Measurements from ENCODE around the gene ETDC. TPM values are rescaled to one million over a fixed set of nuclear protein-coding genes. Genes with fewer than 3 reads are reported as not detected.
A peak's percentile ranks its signal among the peaks of the same experiment; 100 is the strongest.
"Not testable (repeated sequence)": the region's sequence is repeated elsewhere in the genome, so short reads cannot be mapped to it uniquely, and the experiment has no call there.

The ETDC gene
- polyA plus RNA-seq = not detected

DNA sequence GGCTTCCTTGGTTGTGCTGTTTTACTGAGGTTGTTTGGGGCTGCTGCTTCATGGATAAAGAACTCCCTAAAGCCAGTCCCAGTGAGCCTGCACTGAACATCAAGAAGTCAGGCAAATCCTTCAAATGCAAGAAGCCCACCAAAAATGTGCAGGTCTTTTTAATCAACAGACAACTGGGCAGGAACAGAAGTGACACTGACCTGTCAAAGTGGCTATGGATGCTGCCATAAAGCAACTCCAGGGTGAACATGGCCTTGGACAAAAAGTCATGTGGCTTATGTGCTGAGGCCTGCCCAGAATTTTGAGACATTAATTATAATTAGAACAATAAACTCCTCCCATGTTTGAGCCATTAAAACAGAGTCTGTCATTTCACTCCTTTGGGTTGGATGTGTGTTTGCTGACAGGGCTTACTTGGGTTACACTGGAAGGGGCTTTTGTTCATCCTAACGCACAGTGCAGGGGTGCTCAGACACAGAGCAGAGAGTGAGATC is at the start of gene ETDC:
TSS of gene ETDC (plus strand) at position 51 of the 494 bp plus-strand sequence. CDS start at position 51, 0 bp downstream.
- no peak within 1 kb of the TSS for H3K27ac Mint-ChIP-seq

DNA sequence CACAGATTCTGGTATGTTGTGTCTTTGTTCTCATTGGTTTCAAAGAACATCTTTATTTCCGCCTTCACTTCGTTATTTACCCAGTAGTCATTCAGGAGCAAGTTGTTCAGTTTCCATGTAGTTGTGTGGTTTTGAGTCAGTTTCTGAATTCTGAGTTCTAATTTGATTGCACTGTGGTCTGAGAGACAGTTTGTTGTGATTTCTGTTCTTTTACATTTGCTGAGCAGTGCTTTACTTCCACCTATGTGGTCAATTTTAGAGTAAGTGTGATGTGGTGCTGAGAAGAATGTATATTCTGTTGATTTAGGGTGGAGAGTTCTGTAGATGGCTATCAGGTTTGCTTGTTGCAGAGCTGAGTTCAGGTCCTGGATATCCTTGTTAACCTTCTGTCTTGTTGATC is 48.3 kb upstream of the ETDC start:
- Mint-ChIP-seq H3K27me3 (ENCODE audit: low read depth in 3 of 3) (peaks cover 4 to 17% (median 4%) of the 10 kb centered on the region in 3 donors), H3K9me3 (peaks cover 0 to 18% (median 1%) of the 10 kb centered on the region in 6 donors)
- not testable (repeated sequence) for H3K36me3 Mint-ChIP-seq, H3K4me3 Mint-ChIP-seq, H3K4me1 Mint-ChIP-seq, H3K27ac Mint-ChIP-seq, DNase-seq

More for the DNA sequence above, at the start of gene ETDC:
- Mint-ChIP-seq H3K4me1 (peaks cover 0 to 12% of the 10 kb centered on the region in 2 donors), H3K4me3 (no peak within 1 kb of the TSS), H3K27me3 (ENCODE audit: low read depth in 3 of 3) (no peaks in the 10 kb centered on the region), H3K36me3 (no peaks in the 10 kb centered on the region), H3K9me3 (no peaks in the 10 kb centered on the region)
- DNase-seq = no peak

DNA sequence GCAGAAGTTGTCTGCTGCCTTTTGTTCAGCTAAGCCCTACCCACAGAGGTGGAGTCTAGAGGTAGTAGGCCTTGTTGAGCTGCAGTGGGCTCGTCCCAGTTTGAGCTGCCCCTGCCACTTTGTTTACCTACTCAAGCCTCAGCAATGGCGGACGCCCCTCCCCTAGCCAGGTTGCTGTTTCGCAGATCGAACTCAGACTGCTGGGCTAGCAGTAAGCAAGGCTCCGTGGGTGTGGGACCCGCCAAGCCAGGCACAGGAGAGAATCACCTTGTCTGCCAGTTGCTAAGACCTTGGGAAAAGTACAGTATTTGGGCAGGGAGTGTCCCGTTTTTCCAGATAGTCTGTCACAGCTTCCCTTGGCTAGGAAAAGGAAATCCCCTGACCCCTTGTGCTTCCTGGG is 45.9 kb upstream of the ETDC start:
- Mint-ChIP-seq H3K27me3 (ENCODE audit: low read depth in 3 of 3) (peaks cover 3 to 20% (median 4%) of the 10 kb centered on the region in 3 donors), H3K9me3 (peaks cover 0 to 27% (median 4%) of the 10 kb centered on the region in 6 donors)
- H3K4me3 Mint-ChIP-seq, DNase-seq, H3K36me3 Mint-ChIP-seq, H3K4me1 Mint-ChIP-seq, H3K27ac Mint-ChIP-seq: not testable (repeated sequence)

DNA sequence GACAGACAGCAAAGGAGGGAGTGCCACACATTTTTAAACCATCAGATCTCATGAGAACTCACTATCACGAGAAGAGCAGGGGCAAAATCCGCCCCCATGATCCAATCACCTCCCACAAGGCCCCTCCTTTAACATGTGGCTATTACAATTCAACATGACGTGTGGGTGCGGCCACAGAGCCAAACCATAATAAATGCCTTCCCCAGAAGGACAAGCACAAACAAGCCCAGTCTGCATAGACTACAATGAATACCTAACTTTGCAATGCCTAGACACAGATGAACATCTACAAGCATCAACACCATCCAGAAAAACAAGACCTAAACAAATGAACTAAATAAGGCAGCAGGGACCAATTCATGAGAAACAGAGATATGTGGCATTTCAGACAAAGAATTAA is 45.1 kb upstream of the ETDC start:
- peaks cover 0 to 4% (median 0%) of the 10 kb centered on the region in 3 donors for H3K36me3 Mint-ChIP-seq
- DNase-seq = no peak
- peaks cover 4 to 20% (median 8%) of the 10 kb centered on the region in 3 donors for H3K27me3 Mint-ChIP-seq (ENCODE audit: low read depth in 3 of 3)
- peaks cover 0 to 27% (median 5%) of the 10 kb centered on the region in 6 donors for H3K9me3 Mint-ChIP-seq
- H3K27ac Mint-ChIP-seq = no peak overlapping the region
- H3K4me1 Mint-ChIP-seq = no peaks in the 10 kb centered on the region
- no peak overlapping the region for H3K4me3 Mint-ChIP-seq

DNA sequence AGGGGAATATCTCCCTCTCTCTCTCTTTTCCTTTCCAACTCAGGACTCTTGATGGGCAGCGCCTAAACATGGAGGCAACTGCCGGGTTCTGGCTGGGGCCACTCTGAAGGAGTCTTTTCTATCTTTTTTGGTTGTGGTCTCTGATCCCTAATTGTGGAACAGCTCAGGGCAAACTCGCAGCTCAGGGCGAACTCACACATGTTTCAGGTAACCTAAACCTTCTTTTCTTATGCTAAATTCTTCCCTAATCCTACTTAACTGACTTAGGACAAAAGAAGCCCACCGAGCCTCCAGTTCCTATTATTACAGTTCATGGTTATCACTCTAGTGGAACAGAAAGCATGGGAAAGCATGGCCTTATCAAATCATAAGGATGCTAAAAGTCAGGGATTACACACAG is 36.1 kb upstream of the ETDC start:
- H3K4me1 Mint-ChIP-seq = no peaks in the 10 kb centered on the region
- H3K27me3 Mint-ChIP-seq (ENCODE audit: low read depth in 3 of 3) = peaks cover 2 to 8% (median 4%) of the 10 kb centered on the region in 3 donors
- no peak overlapping the region for H3K27ac Mint-ChIP-seq
- H3K9me3 Mint-ChIP-seq = peaks cover 4 to 18% (median 12%) of the 10 kb centered on the region in 6 donors
- no peak for DNase-seq
- no peaks in the 10 kb centered on the region for H3K36me3 Mint-ChIP-seq
- H3K4me3 Mint-ChIP-seq = no peak overlapping the region

DNA sequence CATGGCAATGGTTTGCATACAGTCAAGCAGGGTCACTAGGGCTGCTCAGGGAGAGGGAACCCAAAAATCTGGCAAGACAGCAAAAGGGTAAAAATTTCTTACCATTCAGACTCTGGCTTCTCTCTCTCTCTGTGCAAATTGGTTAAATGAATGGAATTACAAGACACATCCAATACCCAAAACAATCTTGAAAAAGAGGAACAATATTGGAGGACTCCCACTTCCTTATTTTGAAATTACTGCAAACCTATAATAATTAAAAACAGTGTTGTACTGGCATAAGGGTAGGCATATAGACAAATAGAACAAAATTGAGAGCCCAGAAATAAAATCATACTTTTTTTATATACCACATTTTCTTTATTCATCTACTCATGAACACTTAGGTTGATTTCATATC is 33.3 kb upstream of the ETDC start:
- Mint-ChIP-seq H3K27ac (no peak overlapping the region), H3K27me3 (ENCODE audit: low read depth in 3 of 3) (peaks cover 0 to 8% (median 8%) of the 10 kb centered on the region in 3 donors), H3K4me1 (no peaks in the 10 kb centered on the region), H3K9me3 (peaks cover 6 to 39% (median 38%) of the 10 kb centered on the region in 6 donors), H3K4me3 (no peak overlapping the region), H3K36me3 (no peaks in the 10 kb centered on the region)
- DNase-seq = no peak

DNA sequence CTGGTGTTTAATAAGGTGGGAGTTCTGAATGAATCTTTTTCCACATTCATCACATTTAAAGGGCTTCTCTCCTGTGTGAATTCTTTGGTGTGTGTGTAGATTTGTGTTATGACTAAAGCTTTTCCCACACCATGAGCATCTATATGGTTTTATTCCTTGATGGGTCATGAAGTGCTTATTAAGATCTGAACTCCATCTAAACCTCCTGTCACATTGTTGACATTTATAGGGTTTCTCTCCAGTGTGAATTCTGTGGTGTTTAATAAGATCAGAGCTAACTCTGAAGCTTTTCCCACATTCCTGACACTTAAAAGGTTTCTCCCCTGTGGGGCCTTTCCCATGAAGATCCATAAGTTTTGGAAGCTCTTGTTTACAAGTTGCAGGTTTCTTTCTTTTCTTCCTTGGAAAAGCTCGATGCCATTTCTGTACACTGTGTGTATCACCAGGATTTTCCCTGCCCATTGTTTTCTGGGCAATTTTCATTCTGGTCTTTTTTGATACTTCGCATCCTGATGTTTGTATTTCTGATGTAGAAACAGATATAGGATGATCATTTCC is 21.9 kb upstream of the ETDC start:
- Mint-ChIP-seq H3K36me3 (peaks cover 34 to 44% (median 41%) of the 10 kb centered on the region in 3 donors), H3K27ac (no peak overlapping the region), H3K9me3 (peaks cover 33 to 70% (median 46%) of the 10 kb centered on the region in 6 donors), H3K4me1 (no peaks in the 10 kb centered on the region), H3K27me3 (ENCODE audit: low read depth in 3 of 3) (peaks cover 0 to 7% (median 4%) of the 10 kb centered on the region in 3 donors), H3K4me3 (no peak overlapping the region)
- no peak for DNase-seq

DNA sequence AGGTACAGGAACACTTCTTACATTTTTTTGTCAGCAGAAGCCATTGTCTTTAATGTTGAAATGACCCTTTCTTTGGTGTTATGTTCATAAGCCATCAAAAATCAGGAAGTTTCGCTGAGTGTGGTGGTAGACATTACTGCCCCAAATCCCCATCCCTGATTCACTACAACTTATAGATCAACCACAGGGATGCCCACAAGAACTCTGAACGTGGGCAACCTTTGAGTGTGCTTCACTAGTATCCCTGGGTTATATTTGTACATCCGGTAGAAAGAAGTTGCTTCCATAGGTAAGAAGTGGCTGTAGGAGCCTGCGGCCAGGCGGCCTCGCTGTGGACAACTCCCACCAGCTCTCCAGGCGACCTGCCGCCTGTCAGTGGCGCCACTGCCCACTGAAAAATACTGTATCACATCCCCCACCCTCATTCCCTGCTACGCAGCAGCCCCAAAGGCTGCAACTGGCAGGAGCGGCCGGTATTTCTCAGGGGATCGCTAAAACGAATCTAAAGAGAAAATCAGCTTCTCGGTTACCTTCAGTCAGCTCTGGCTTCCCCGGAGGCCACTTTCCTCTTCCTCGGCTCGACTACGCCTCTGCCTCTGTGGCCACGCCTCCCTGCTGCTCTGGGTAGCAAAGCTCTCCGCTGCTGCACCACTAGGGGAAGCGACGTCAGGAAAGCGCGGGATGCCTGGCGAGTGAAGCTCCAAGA is 13.9 kb upstream of the ETDC start:
- H3K27me3 Mint-ChIP-seq (ENCODE audit: low read depth in 3 of 3) = peaks cover 0 to 6% (median 0%) of the 10 kb centered on the region in 3 donors
- peak overlapping the region; percentile 77 to 85 (median 84) for H3K27ac Mint-ChIP-seq
- H3K4me3 Mint-ChIP-seq = peak overlapping the region; percentile 86 to 95 (median 93)
- peak; percentile 34 to 46 (median 40) for DNase-seq
- H3K4me1 Mint-ChIP-seq = peaks cover 13 to 24% of the 10 kb centered on the region in 2 donors
- H3K9me3 Mint-ChIP-seq = peaks cover 0 to 3% (median 0%) of the 10 kb centered on the region in 6 donors
- peaks cover 8 to 15% (median 8%) of the 10 kb centered on the region in 3 donors for H3K36me3 Mint-ChIP-seq

DNA sequence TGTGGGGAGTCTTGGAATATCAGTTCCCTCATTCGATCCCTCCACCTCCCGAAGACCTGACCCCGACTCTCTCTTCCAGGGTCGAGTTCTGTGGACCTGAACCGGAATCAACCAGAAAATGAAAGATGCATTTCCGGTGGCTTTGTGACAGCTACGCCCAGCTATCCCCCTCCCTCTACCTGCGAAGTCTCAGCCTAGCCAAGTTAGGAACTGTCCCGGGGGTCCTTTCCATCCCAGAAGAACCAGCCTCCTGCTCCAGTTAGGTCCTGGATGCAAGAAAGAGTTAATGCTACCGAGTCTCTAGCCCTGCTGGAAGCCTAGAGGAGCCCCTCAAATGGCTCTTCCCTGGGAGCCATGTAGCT is 13.4 kb upstream of the ETDC start:
- Mint-ChIP-seq H3K9me3 (peaks cover 0 to 3% (median 0%) of the 10 kb centered on the region in 6 donors), H3K36me3 (peaks cover 3 to 10% (median 8%) of the 10 kb centered on the region in 3 donors), H3K27ac (peak overlapping the region; percentile 77 to 85 (median 84)), H3K4me1 (peaks cover 13 to 24% of the 10 kb centered on the region in 2 donors), H3K27me3 (ENCODE audit: low read depth in 3 of 3) (peaks cover 0 to 6% (median 0%) of the 10 kb centered on the region in 3 donors), H3K4me3 (peak overlapping the region; percentile 86 to 95 (median 93))
- no peak for DNase-seq

DNA sequence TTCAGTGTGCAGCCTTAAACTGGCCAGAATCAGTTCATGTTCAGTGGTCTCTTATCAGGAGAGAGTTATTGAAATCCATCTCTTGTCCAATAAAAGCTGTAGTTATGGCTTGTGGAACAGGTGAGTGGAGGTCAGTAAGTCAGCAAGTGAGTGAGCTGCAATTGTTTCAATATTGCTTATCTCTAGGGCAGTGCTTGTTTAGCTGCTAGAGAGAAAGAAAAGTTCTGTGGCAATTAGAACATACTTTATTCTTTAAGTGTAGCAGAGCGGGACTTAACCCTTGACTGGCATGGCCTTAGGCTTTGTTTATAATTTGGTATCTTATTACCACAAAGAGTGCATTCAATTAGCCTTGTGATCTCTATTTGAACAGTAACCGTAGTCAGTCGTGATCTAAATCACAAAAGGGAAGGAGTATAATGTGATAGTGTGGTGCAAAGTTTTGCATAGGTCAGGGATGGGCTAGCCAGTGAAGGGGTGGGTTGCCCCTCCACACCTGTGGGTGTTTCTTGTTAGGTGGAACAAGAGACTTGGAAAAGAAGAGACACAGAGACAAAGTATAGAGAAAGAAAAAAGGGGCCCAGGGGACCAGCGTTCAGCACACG is 6.9 kb upstream of the ETDC start:
- no peak overlapping the region for H3K27ac Mint-ChIP-seq
- H3K9me3 Mint-ChIP-seq = no peaks in the 10 kb centered on the region
- H3K4me3 Mint-ChIP-seq = no peak overlapping the region
- no peak for DNase-seq
- no peaks in the 10 kb centered on the region for H3K36me3 Mint-ChIP-seq
- H3K4me1 Mint-ChIP-seq = no peaks in the 10 kb centered on the region
- H3K27me3 Mint-ChIP-seq (ENCODE audit: low read depth in 3 of 3) = peaks cover 0 to 4% (median 3%) of the 10 kb centered on the region in 3 donors

DNA sequence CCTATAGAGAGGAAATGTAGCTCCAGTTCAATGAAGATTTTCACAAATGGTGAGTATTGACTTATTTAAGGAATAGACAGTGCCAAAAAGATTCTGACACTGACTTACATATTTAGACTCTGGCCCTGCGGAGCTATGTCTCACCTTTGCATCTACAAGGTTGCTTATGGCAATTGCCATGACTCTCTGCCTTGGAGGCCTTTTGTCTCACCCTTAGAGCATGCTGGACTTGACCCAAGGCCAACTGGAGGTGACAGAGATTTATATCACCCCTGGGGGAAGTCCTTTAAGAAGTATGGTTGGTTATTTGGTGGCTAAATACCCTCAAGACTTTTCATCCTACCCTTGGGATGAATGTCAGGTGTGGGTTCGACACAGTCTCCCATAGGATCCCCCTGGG is 4.5 kb upstream of the ETDC start:
- no peaks in the 10 kb centered on the region for H3K36me3 Mint-ChIP-seq
- no peak for DNase-seq
- H3K27ac Mint-ChIP-seq = no peak overlapping the region
- H3K9me3 Mint-ChIP-seq = no peaks in the 10 kb centered on the region
- H3K4me1 Mint-ChIP-seq = peaks cover 0 to 12% of the 10 kb centered on the region in 2 donors
- H3K4me3 Mint-ChIP-seq = no peak overlapping the region
- peaks cover 0 to 3% (median 0%) of the 10 kb centered on the region in 3 donors for H3K27me3 Mint-ChIP-seq (ENCODE audit: low read depth in 3 of 3)

DNA sequence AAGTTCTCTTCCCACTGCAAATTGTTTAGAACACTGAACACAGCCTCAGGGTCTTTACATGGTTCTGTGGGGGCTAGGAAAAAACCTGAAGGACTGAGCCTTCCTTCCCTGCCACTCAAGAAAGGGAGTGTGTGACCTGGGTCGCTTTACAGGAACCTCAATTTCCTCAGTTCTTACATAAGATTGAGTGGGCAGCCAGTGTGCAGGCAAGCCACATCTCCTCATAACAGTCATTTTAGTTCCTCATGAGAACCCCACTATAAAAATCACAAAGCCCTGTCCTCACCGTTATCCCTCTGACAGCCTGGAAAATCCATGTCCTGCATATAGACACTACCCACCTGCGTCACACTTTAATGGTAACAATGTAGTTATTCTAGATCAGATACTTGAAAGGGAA is 2.1 kb upstream of the ETDC start:
- no peak for DNase-seq
- H3K4me3 Mint-ChIP-seq = no peak overlapping the region
- peaks cover 0 to 12% of the 10 kb centered on the region in 2 donors for H3K4me1 Mint-ChIP-seq
- H3K27ac Mint-ChIP-seq = no peak overlapping the region
- H3K36me3 Mint-ChIP-seq = no peaks in the 10 kb centered on the region
- H3K9me3 Mint-ChIP-seq = no peaks in the 10 kb centered on the region
- H3K27me3 Mint-ChIP-seq (ENCODE audit: low read depth in 3 of 3) = no peaks in the 10 kb centered on the region

DNA sequence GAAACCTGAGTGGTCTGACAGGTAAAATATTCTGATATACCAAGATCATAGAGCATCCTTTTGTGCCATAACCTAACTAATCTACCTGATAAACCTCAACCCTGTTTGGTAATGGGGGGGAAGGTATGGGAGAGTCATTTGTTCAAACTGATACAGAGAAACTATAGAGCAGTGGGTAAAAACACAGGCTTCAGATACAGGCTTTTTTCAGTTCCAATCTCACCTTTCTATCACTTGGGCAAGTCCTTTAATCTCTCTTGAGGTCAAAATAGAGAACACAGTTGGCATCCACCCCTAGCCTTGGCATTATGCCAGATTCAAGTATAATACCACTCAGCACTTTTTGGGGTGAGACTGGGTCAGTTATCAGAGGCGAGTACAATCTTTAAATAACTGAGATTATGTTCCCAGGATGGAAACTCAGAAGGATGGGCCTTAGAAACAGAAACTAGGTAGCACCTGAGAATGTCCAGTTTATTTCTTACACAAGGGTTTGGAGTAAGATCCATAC is 880 bp upstream of the ETDC start:
- Mint-ChIP-seq H3K9me3 (no peaks in the 10 kb centered on the region), H3K4me1 (peaks cover 0 to 12% of the 10 kb centered on the region in 2 donors), H3K27ac (no peak overlapping the region), H3K36me3 (no peaks in the 10 kb centered on the region), H3K27me3 (ENCODE audit: low read depth in 3 of 3) (no peaks in the 10 kb centered on the region), H3K4me3 (no peak overlapping the region)
- DNase-seq = no peak

DNA sequence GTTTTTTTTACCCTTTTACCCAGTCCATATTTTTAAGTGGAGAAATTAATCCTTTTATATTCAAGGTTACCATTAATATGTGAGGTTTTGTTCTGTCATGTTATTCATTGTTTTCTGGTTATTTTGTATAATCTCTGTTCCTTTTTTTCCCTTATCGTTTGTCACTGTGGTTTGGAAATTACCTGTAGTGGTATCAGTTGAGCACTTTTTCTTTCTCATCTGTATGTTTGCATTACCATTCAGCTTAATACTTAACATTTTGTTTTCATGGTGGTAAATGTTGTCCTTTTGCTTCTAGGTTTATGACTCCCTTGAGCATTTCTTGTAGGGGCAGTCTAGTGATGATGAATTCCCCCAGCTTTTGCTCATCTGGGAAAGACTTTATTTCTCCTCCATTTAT is 6.6 kb downstream of the ETDC start:
- Mint-ChIP-seq H3K27me3 (ENCODE audit: low read depth in 3 of 3) (peaks cover 0 to 3% (median 0%) of the 10 kb centered on the region in 3 donors), H3K27ac (no peak overlapping the region), H3K4me1 (no peaks in the 10 kb centered on the region), H3K4me3 (no peak overlapping the region), H3K9me3 (peaks cover 0 to 2% (median 0%) of the 10 kb centered on the region in 6 donors), H3K36me3 (peaks cover 9 to 22% (median 16%) of the 10 kb centered on the region in 3 donors)
- no peak for DNase-seq

Measured in immature natural killer cell (primary cell).